NCI-H526 (cell line): ENCODE measurements around the gene ASTL.
"Not testable (repeated sequence)": the region's sequence is repeated elsewhere in the genome, so short reads cannot be mapped to it uniquely, and the experiment has no call there.

ENCODE experiments used
- DNase-seq, 2 experiments: peaks; one replicate each; lab custom pipeline; 2025; lab: John Stamatoyannopoulos, UW

The ASTL gene

GRCh38 chr2:96098900-96099590 is 39.3 kb downstream of the ASTL start:
- DNase-seq: no peak

GRCh38 chr2:96097951-96098823 is 40.1 kb downstream of the ASTL start:
- no peak for DNase-seq

GRCh38 chr2:96097441-96097840 is 40.9 kb downstream of the ASTL start:
- DNase-seq: no peak

- peak in 1 of 2 experiments; percentile 15 for DNase-seq
Observed at GRCh38 chr2:96095116-96095636, 43.1 kb downstream of the ASTL start.

- no peak for DNase-seq
Observed at GRCh38 chr2:96093528-96093927, 44.8 kb downstream of the ASTL start.

- no peak for DNase-seq
Observed at GRCh38 chr2:96092951-96093350, 45.4 kb downstream of the ASTL start.

GRCh38 chr2:96092573-96092877 is 45.8 kb downstream of the ASTL start:
- no peak for DNase-seq

GRCh38 chr2:96091711-96092572 is 46.4 kb downstream of the ASTL start:
- peak; percentile 28 to 78 for DNase-seq

- no peak for DNase-seq
Observed at GRCh38 chr2:96091141-96091710, 47.1 kb downstream of the ASTL start.

- DNase-seq: no peak
Observed at GRCh38 chr2:96090196-96090926, 47.9 kb downstream of the ASTL start.

GRCh38 chr2:96089356-96090195 is 48.7 kb downstream of the ASTL start:
- no peak for DNase-seq

GRCh38 chr2:96088340-96089335 is 49.7 kb downstream of the ASTL start:
- no peak for DNase-seq

GRCh38 chr2:96087130-96087529 is 51.2 kb downstream of the ASTL start:
- no peak for DNase-seq

GRCh38 chr2:96085541-96086355 is 52.6 kb downstream of the ASTL start:
- no peak for DNase-seq

GRCh38 chr2:96084858-96085518 is 53.3 kb downstream of the ASTL start:
- DNase-seq: not testable (repeated sequence)

- DNase-seq: no peak
Observed at GRCh38 chr2:96083989-96084857, 54.1 kb downstream of the ASTL start.
